GM19463 (cell line): ENCODE measurements around the gene SGMS1.
"Not testable (repeated sequence)": the region's sequence is repeated elsewhere in the genome, so short reads cannot be mapped to it uniquely, and the experiment has no call there.

Experiments used
- ATAC-seq: cut with Tn5 transposase; IDR thresholded peaks from one replicate; pipeline ENCODE4 v1.9.1; 2021; ENCODE audit warnings: mild to moderate bottlenecking, moderate library complexity; ENCODE audit not compliant: unreplicated experiment

Gene SGMS1

DNA sequence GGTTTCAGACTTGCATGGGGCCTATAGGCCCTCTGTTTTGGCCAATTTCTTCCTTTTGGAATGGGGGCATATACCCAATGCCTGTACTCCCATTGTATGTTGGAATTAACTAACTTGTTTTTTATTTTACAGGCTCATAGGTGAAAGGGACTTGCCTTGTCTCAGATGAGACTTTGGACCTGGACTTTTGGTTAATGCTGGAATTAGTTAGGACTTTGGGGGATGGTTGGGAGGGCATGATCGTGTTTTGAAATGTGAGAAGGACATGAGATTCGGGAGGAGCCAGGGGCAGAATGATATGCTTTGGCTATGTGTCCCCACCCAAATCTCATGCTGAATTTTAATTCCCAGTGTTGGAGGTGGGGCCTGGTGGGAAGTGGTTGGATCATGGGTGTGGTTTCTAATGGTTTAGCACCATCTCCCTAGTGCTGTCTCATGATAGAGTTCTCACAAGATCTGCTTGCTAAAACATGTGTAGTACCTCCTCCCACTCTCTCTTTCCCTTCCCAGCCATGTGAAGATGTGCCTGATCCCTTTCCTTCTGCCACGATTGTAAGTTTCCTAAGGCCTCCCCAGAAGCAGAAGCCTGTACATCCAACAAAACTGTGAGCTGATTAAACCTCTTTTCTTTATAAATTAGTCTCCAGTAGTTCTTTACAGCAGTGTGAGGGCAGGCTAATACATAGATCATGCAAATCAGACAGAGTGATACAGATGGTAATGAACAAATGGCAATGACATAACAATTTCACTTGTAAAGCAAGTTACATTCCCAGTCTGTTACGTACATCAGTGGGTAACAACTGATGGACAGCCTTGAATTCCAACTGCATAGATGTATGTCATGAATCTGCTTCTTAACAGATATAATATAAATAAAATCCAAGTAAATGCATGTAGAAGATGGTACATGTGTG, 146.2 kb downstream of the SGMS1 start:
- no peak for ATAC-seq

DNA sequence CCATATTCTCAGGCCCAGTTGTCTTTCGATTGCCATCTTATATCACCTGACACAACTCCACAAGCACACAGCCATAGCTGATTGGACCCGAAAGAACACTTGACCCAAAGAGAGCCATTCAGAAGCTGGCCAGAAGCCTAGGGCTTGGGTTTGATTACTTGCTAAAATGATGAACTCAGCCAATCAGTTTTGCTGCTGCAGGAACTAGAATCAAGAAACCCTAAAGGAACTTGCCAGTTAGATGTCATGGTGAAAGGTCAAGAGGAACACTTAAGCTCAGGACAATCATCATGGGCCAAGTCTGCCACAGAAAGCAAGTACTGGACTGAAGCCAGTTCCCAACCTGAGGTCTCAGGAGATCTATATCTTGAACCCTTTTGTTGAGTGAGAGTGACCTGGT, 150.0 kb downstream of the SGMS1 start:
- ATAC-seq: no peak

- ATAC-seq: no peak
Observed at GRCh38 chr10:50472914-50473313, 150.8 kb downstream of the SGMS1 start.

DNA sequence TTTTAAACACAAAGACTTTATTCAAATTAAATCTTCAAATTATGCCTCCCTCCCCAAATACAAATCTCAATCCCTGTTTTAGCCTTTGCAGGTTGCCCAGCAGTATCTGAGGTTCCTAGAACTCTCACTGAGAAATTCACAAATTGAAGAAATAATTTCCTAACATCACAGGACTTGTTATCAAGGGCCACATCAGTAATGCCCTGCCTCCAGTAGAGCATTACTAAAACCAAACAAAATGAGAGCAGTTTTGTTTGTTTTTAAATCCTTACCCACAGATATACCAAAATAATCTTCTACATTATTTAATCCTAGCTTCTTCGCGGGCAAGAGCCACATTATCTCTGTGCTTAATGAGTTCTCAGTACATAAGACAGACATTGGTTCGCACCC, 152.2 kb downstream of the SGMS1 start:
- ATAC-seq: no peak

GRCh38 chr10:50470798-50471582, 152.8 kb downstream of the SGMS1 start:
- ATAC-seq: no peak

- peak; percentile 69 for ATAC-seq
Observed at GRCh38 chr10:50470345-50470744, 153.4 kb downstream of the SGMS1 start.

- ATAC-seq: no peak
Observed at GRCh38 chr10:50469778-50470193, 154.0 kb downstream of the SGMS1 start.

- no peak for ATAC-seq
Observed at GRCh38 chr10:50469288-50469687, 154.5 kb downstream of the SGMS1 start.

DNA sequence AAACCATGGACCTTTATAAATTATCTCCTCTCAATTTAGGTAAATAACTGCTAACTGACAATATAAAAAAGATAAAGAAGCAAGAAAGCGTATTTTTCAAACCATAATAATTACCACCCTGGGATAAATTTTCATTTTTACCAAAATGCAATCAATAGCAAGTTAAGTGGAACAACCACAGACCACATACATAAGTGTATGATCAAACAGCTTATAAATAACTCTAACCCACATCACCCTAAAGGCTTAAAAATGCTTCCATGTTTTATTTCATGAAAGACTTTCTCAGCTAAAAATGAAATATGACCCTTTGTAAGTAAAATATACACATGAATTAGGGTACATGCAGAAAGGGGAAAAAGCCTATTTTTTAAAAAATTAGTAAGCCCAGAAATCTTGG, 156.5 kb downstream of the SGMS1 start:
- no peak for ATAC-seq

- no peak for ATAC-seq
Observed at GRCh38 chr10:50464004-50464409, 159.7 kb downstream of the SGMS1 start.

GRCh38 chr10:50461834-50462233, 161.9 kb downstream of the SGMS1 start:
- no peak for ATAC-seq

DNA sequence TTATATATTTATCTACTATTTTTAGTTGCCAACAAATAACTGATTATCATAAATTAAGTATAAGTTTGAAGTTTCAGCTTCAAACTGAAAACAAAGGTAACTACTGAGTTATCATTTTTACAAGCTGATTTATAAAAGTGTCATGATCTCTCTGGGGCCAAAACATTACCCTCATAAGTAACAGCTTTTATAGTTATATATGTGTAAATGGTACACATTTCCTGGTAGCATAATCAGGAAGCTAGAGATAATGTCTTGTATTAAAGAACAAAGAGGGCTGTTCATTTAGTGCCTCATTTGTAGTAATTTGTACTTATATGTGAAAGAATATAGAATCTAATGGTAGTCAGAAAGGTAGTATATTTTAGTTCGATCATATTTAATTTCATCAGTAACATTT, 162.6 kb downstream of the SGMS1 start:
- ATAC-seq: no peak

DNA sequence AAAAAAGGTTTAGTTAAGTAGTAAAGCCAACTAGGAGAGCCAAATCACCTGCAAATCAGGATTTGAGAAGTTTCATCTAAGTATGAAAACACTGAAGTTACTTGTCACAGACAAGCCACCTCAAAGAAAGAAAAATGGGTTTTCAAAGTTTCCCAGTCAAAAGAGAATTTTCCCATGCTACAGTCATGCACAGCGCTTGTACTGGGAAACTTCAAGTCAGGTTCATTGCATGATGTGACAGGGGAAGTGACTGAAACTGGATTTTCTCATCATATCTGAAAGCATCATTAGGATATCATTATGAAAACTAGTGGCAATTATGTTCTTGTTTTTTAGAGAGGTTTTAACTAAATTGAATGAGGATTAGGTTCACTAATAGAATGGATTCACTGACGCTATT, 167.0 kb downstream of the SGMS1 start:
- ATAC-seq: peak; percentile 46

GRCh38 chr10:50453940-50454339, 169.8 kb downstream of the SGMS1 start:
- ATAC-seq: no peak

- ATAC-seq: peak; percentile 29
Observed at GRCh38 chr10:50452603-50453002, 171.2 kb downstream of the SGMS1 start.

GRCh38 chr10:50447691-50448090, 176.1 kb downstream of the SGMS1 start:
- no peak for ATAC-seq

- ATAC-seq: not testable (repeated sequence)
Observed at GRCh38 chr10:50445777-50446176, 178.0 kb downstream of the SGMS1 start.

DNA sequence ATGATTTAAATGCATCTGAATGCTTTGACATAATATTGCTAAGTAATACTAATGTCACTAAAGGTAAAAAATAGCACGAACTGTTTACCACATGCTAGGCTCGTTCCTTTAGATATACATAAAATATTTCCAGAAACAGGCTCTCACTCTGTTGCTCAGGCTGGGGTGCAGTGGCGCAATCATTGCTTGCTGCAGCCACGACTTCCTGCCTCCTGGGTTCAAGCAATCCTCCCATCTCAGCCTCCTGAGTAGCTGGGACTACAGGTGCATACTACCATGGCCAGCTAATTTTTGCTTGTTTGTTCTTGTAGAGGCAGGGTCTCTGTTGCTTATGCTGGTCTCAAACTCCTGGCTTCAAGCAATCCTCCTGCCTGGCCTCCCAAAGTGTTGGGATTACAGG, 183.3 kb downstream of the SGMS1 start:
- ATAC-seq: no peak

GRCh38 chr10:50439806-50440205, 183.9 kb downstream of the SGMS1 start:
- ATAC-seq: no peak

DNA sequence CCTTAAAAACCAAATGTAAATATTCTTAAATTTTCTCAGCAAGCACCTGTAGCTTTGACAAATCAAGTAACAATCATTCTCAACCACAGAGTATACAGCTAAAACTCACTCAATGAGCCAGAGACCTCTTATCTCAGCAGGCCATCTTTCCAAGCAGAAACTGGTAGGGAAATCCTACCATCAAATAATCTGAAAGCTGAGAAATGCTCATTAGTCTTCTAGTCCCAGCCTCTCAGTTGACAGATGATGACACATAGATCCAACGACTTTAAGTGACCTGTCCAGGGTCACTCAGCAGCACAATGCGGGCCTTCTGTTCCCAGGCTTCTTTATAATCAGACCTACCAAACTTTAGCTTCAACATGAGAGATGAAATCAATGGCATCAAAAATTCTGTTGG, 184.6 kb downstream of the SGMS1 start:
- no peak for ATAC-seq

DNA sequence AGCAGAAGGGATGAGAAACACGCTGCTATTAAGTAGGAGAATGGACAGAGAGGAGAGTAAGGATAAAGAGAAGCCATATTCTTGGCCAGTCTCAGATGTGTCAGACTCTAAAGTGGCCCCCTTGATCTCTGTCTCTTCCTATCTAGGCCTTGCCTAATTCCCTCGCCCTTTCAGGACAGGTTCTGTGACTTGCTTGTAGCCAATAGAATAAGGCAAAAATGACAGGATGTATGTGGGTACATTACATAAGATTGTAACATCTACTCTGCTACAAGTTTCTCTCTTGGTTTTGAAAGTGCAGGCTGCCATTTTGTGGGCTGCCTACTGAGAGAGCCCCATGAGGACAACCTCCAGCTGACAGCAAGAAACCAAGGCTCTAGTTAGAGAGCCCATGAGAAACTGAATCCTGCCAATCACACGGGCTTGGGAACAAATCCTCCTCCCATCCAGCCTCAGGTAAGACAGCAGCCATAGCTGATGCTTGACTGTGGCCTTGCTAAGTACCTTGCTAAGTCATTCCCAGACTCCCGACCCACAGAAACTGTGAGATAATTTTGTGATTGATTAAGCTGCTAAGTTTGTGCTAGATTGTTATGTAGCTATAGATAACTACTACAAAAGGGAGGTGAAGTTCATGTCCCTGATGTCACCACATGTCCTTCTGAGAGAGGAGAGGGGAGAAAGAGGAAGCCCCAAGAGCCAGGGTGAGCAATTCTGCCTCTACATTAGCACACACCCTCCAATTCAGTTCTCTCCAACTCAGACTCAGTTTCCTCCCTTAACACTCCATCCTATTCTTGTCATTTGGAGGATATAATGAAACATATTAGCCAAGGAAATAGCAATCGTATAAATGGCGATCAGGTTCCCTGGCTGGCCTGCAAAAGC, 185.5 kb downstream of the SGMS1 start:
- no peak for ATAC-seq
